Measurements from ENCODE around the gene SWSAP1. TPM values are rescaled to one million over a fixed set of nuclear protein-coding genes. Genes with fewer than 3 reads are reported as not detected.
"Not testable (repeated sequence)": the region's sequence is repeated elsewhere in the genome, so short reads cannot be mapped to it uniquely, and the experiment has no call there.

The SWSAP1 gene
- total RNA-seq, 4 donors from 2014 or later, result 2.1 to 3.3 (median 2.3) TPM

- WGBS, 2 donors, result 95 to 96% methylated on average over 5 of the region's 5 CpGs
- TF ChIP-seq POLR2A (IDR thresholded peaks at IDR 0.05) (no peak), CTCF (IDR thresholded peaks at IDR 0.05) (no peak)
- intact Hi-C loops (cut with DNase I; ENCODE audit: low total_unique reads), result no loop called here
- H3K4me3 ChIP-seq (ENCODE audit: low read depth, poor library complexity, severe bottlenecking), result no peak overlapping the region
- no peak for DNase-seq (ENCODE audit: low spot score in 2 of 2)
These were observed 41.6 kb upstream of the SWSAP1 start for GRCh38 chr19:11332822-11333221.

- WGBS, 2 donors, result 78 to 83% methylated on average over 9 of the region's 9 CpGs
- intact Hi-C loops (cut with DNase I; ENCODE audit: low total_unique reads); DNase-seq (ENCODE audit: low spot score in 2 of 2); H3K4me3 ChIP-seq (ENCODE audit: low read depth, poor library complexity, severe bottlenecking): not testable (repeated sequence)
These were observed 40.6 kb upstream of the SWSAP1 start for GRCh38 chr19:11333838-11334237.

GRCh38 chr19:11335449-11336146 is 38.9 kb upstream of the SWSAP1 start:
- intact Hi-C loops (cut with DNase I; ENCODE audit: low total_unique reads), result no loop called here
- WGBS, 2 donors, result 95 to 97% methylated on average over 16 of the region's 17 CpGs
- no peak for DNase-seq (ENCODE audit: low spot score in 2 of 2)
- no peak overlapping the region for H3K4me3 ChIP-seq (ENCODE audit: low read depth, poor library complexity, severe bottlenecking)
- TF ChIP-seq CTCF (IDR thresholded peaks at IDR 0.05) (no peak), POLR2A (IDR thresholded peaks at IDR 0.05) (no peak)

GRCh38 chr19:11337080-11337479 is 37.4 kb upstream of the SWSAP1 start:
- TF ChIP-seq CTCF (IDR thresholded peaks at IDR 0.05) (no peak), POLR2A (IDR thresholded peaks at IDR 0.05) (no peak)
- no peak overlapping the region for H3K4me3 ChIP-seq (ENCODE audit: low read depth, poor library complexity, severe bottlenecking)
- 86 to 89% methylated on average over 14 of the region's 14 CpGs for whole genome bisulfite sequencing, 2 donors
- intact Hi-C loops (cut with DNase I; ENCODE audit: low total_unique reads), result no loop called here
- no peak for DNase-seq (ENCODE audit: low spot score in 2 of 2)

- H3K4me3 ChIP-seq (ENCODE audit: low read depth, poor library complexity, severe bottlenecking), result no peak overlapping the region
- no peak for TF ChIP-seq CTCF (IDR thresholded peaks at IDR 0.05)
- 62% methylated on average over 7 of the region's 7 CpGs for WGBS, 2 donors
- intact Hi-C loops (cut with DNase I; ENCODE audit: low total_unique reads), result no loop called here
- no peak for DNase-seq (ENCODE audit: low spot score in 2 of 2)
These were observed 36.3 kb upstream of the SWSAP1 start for GRCh38 chr19:11338121-11338520.

GRCh38 chr19:11338569-11339253 is 35.8 kb upstream of the SWSAP1 start:
- WGBS, 2 donors, result 10 to 14% methylated on average over 21 of the region's 21 CpGs
- no peak for TF ChIP-seq CTCF (IDR thresholded peaks at IDR 0.05)
- TF ChIP-seq POLR2A (IDR thresholded peaks at IDR 0.05), result no peak
- H3K4me3 ChIP-seq (ENCODE audit: low read depth, poor library complexity, severe bottlenecking), result peak overlapping the region; percentile 84
- intact Hi-C loops (cut with DNase I; ENCODE audit: low total_unique reads), result no loop called here
- DNase-seq (ENCODE audit: low spot score in 2 of 2), result no peak
